SK-N-MC (cell line): ENCODE measurements around the gene TRDMT1.

Source experiments
- DNase-seq: peaks from one replicate; pipeline ENCODE4 v3.0.0-alpha.2; 2011; ENCODE audit warnings: low read depth, low spot score
- H3K27ac ChIP-seq: fragments of 200-600 bp; sonication (generic); 2 replicates; pipeline ENCODE4 v1.5.1; 2016; ENCODE audit warnings: mixed run types
- H3K36me3 ChIP-seq: fragments of 200-600 bp; sonication (generic); 2 replicates; pipeline ENCODE4 v1.6.1; 2017; ENCODE audit warnings: antibody characterized with exemption, low read length, mixed read lengths; ENCODE audit not compliant: insufficient read depth
- H3K4me3 ChIP-seq: fragments of 200-600 bp; sonication (generic); 2 replicates; pipeline ENCODE4 v1.5.1; 2016
- H3K9ac ChIP-seq: fragments of 200-600 bp; sonication (generic); 2 replicates; pipeline ENCODE4 v1.8.0; 2017; ENCODE audit warnings: mixed run types, mixed read lengths; ENCODE audit not compliant: insufficient read length
- H3K9me3 ChIP-seq: fragments of 200-600 bp; sonication (generic); 2 replicates; pipeline ENCODE4 v1.6.1; 2017; ENCODE audit warnings: low read depth, mild to moderate bottlenecking, antibody characterized with exemption, low read length, moderate library complexity, mixed read lengths
- EZH2 ChIP-seq: fragments of 200-600 bp; sonication (generic); IDR thresholded peaks from one replicate; pipeline ENCODE4 v1.6.1; 2017; ENCODE audit warnings: antibody characterized with exemption
- FOXP2 ChIP-seq: optimal IDR thresholded peaks from 2 replicates; pipeline ENCODE3; 2011; ENCODE audit warnings: mild to moderate bottlenecking, moderate library complexity; ENCODE audit not compliant: insufficient read depth; ENCODE audit errors: extremely low read length, control extremely low read depth
- POLR2AphosphoS5 ChIP-seq: IDR thresholded peaks from 2 replicates; pipeline ENCODE4 v1.6.1; 2012; ENCODE audit warnings: mild to moderate bottlenecking, low read depth, low read length, borderline replicate concordance

Gene TRDMT1

DNA sequence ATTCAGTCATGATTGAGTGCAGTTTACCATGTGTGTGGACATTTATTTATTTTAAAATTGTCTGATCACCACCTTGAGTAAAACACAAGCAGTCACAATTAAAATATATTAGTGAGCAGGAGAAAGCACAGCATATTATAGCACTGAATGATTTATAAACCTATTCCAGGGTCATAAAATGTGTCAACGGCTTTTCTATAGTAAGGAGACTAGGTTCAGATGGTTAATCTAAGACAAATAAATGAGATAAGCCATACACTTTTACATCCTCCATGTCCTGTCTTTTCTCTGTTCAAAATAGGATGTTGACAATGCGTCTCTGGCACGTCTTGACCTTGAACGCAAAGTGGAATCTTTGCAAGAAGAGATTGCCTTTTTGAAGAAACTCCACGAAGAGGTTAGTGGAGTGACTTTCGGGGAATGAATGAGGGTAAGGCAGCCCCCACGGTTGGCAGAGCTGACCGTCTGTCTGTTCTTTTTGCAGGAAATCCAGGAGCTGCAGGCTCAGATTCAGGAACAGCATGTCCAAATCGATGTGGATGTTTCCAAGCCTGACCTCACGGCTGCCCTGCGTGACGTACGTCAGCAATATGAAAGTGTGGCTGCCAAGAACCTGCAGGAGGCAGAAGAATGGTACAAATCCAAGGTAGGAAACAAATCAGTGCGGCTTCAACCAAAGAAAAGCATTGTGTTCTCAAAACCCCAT is 32.0 kb upstream of the TRDMT1 start:
- H3K9ac ChIP-seq: no peak overlapping the region
- TF ChIP-seq POLR2AphosphoS5 (no peak), EZH2 (no peak), FOXP2 (no peak)
- peaks cover 66% of the 10 kb centered on the region for H3K36me3 ChIP-seq
- no peak for DNase-seq
- no peaks in the 10 kb centered on the region for H3K9me3 ChIP-seq
- H3K27ac ChIP-seq: no peak overlapping the region
- no peak overlapping the region for H3K4me3 ChIP-seq

DNA sequence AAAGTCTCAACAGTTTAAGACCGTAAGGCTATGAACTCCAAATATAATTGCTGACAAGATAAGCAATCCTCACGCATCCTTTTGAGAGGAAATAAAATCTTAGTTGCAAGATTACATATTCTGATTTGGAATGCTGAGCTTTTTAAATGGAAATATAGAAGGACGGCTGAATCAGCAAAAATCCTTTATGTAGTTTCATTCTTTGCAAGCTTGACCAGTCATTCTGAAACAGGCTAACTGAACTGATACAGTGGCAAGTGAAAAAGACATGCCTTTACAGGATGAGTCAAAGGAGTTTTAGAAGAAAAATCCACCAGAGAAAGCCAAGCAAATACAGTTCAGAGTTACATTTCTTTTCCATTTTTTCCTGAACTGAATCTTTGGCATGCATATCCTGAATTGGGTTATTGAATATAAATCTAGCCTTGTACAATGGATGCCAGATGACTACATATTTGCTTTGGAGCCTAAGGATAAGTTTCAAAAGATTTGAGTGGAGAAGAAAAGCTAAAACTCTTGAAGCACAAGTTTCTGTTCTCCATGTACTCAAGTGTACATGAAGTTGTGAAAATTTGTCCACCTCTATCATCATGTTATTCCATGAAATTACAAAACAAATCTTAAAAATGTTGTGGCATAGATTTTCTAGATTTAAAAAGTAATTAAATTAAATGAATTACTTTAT is 30.9 kb upstream of the TRDMT1 start:
- H3K27ac ChIP-seq: no peak overlapping the region
- H3K36me3 ChIP-seq: peaks cover 64% of the 10 kb centered on the region
- no peak overlapping the region for H3K4me3 ChIP-seq
- H3K9ac ChIP-seq: no peak overlapping the region
- no peaks in the 10 kb centered on the region for H3K9me3 ChIP-seq
- TF ChIP-seq EZH2: no peak
- no peak for TF ChIP-seq FOXP2
- no peak for TF ChIP-seq POLR2AphosphoS5
- DNase-seq: no peak

DNA sequence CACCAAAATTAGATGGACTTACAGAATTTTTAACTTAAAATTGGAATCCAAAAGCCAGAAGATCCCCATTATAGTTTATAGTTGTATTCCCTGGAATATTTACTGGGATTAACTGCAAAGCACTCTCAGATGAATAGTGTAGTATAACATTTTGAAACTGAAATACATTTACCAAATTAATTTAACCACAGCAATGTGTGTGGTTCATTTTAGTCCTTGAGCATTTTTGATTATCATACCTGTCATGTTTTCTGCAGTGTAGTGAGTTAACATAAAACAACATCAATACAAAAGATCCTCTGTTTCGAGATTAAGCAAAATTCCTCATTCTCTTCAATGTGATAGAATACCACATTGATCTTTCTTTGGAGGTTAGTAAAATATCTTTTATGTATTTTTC is 30.3 kb upstream of the TRDMT1 start:
- Histone ChIP-seq H3K9ac (no peak overlapping the region), H3K4me3 (no peak overlapping the region), H3K27ac (no peak overlapping the region), H3K36me3 (peaks cover 58% of the 10 kb centered on the region), H3K9me3 (no peaks in the 10 kb centered on the region)
- no peak for DNase-seq
- TF ChIP-seq POLR2AphosphoS5 (no peak), FOXP2 (no peak), EZH2 (no peak)

DNA sequence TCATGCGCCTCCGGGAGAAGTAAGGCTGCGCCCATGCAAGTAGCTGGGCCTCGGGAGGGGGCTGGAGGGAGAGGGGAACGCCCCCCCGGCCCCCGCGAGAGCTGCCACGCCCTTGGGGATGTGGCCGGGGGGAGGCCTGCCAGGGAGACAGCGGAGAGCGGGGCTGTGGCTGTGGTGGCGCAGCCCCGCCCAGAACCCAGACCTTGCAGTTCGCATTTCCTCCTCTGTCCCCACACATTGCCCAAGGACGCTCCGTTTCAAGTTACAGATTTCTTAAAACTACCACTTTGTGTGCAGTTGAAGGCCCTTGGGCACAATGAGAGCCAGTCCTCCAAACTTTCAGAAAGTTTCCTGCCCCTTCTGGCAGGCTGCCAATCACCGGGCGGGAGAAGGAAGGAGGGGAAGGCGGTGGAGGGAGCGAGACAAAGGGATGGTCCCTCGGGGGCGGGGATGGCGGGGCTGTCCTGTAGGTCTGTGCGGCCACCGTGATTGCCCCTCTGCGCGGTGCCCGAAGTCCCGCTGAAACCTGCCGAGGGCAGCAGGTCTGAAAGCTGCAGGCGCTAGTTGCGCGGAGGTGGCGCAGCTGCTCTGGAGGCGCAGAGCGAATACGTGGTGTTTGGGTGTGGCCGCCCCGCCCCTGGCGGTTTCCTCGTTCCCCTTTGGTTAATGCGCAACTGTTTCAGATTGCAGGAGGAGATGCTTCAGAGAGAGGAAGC is 28.7 kb upstream of the TRDMT1 start:
- H3K9ac ChIP-seq: peak overlapping the region; percentile 62
- peaks cover 41% of the 10 kb centered on the region for H3K36me3 ChIP-seq
- peak; percentile 39 for DNase-seq
- H3K4me3 ChIP-seq: peak overlapping the region; percentile 88
- TF ChIP-seq EZH2: no peak
- peak; percentile 48; the same call in 1 of the 2 replicates for TF ChIP-seq POLR2AphosphoS5
- TF ChIP-seq FOXP2: no peak
- no peaks in the 10 kb centered on the region for H3K9me3 ChIP-seq
- peak overlapping the region; percentile 31; the same call in 1 of the 2 replicates for H3K27ac ChIP-seq

DNA sequence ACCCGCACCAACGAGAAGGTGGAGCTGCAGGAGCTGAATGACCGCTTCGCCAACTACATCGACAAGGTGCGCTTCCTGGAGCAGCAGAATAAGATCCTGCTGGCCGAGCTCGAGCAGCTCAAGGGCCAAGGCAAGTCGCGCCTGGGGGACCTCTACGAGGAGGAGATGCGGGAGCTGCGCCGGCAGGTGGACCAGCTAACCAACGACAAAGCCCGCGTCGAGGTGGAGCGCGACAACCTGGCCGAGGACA is 28.2 kb upstream of the TRDMT1 start:
- H3K27ac ChIP-seq: no peak overlapping the region
- no peaks in the 10 kb centered on the region for H3K9me3 ChIP-seq
- H3K4me3 ChIP-seq: peak overlapping the region; percentile 88
- peak overlapping the region; percentile 62 for H3K9ac ChIP-seq
- no peak for DNase-seq
- TF ChIP-seq POLR2AphosphoS5: no peak
- no peak for TF ChIP-seq FOXP2
- TF ChIP-seq EZH2: no peak
- peaks cover 37% of the 10 kb centered on the region for H3K36me3 ChIP-seq

DNA sequence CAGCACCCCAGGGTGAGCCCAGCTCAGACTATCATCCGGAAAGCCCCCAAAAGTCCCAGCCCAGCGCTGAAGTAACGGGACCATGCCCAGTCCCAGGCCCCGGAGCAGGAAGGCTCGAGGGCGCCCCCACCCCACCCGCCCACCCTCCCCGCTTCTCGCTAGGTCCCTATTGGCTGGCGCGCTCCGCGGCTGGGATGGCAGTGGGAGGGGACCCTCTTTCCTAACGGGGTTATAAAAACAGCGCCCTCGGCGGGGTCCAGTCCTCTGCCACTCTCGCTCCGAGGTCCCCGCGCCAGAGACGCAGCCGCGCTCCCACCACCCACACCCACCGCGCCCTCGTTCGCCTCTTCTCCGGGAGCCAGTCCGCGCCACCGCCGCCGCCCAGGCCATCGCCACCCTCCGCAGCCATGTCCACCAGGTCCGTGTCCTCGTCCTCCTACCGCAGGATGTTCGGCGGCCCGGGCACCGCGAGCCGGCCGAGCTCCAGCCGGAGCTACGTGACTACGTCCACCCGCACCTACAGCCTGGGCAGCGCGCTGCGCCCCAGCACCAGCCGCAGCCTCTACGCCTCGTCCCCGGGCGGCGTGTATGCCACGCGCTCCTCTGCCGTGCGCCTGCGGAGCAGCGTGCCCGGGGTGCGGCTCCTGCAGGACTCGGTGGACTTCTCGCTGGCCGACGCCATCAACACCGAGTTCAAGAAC is 27.7 kb upstream of the TRDMT1 start:
- TF ChIP-seq POLR2AphosphoS5: peak; percentile 80
- TF ChIP-seq FOXP2: no peak
- Histone ChIP-seq H3K36me3 (peaks cover 32% of the 10 kb centered on the region), H3K4me3 (peak overlapping the region; percentile 88), H3K9ac (peak overlapping the region; percentile 78), H3K27ac (peak overlapping the region; percentile 70; the same call in 1 of the 2 replicates), H3K9me3 (no peaks in the 10 kb centered on the region)
- DNase-seq: no peak

DNA sequence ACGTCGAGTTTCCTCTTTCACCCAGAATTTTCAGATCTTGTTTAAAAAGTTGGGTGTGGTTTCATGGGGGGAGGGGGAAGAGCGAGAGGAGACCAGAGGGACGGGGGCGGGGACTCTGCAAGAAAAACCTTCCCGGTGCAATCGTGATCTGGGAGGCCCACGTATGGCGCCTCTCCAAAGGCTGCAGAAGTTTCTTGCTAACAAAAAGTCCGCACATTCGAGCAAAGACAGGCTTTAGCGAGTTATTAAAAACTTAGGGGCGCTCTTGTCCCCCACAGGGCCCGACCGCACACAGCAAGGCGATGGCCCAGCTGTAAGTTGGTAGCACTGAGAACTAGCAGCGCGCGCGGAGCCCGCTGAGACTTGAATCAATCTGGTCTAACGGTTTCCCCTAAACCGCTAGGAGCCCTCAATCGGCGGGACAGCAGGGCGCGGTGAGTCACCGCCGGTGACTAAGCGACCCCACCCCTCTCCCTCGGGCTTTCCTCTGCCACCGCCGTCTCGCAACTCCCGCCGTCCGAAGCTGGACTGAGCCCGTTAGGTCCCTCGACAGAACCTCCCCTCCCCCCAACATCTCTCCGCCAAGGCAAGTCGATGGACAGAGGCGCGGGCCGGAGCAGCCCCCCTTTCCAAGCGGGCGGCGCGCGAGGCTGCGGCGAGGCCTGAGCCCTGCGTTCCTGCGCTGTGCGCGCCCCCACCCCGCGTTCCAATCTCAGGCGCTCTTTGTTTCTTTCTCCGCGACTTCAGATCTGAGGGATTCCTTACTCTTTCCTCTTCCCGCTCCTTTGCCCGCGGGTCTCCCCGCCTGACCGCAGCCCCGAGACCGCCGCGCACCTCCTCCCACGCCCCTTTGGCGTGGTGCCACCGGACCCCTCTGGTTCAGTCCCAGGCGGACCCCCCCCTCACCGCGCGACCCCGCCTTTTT is 26.9 kb upstream of the TRDMT1 start, which contains the start of gene VIM:
Gene VIM, plus strand, starts transcription at position 151 of the 925 bp plus-strand sequence. CDS start 1,182 bp downstream, outside the sequence.
- TF ChIP-seq EZH2 (no peak), POLR2AphosphoS5 (peak; percentile 45; the same call in 1 of the 2 replicates)
- no peak for DNase-seq
- peak within 1 kb of the TSS; percentile 70; the same call in 1 of the 2 replicates for H3K27ac ChIP-seq

More for the DNA sequence above, 26.9 kb upstream of the TRDMT1 start, which contains the start of gene VIM:
- peak within 1 kb of the TSS; percentile 88 for H3K4me3 ChIP-seq
- H3K36me3 ChIP-seq: peaks cover 25% of the 10 kb centered on the region
- H3K9ac ChIP-seq: peak within 1 kb of the TSS; percentile 78
- no peaks in the 10 kb centered on the region for H3K9me3 ChIP-seq
